K562 (cell line): ENCODE data around the gene STRIP1. TPM values are rescaled to one million over a fixed set of nuclear protein-coding genes. Genes with fewer than 3 reads are reported as not detected.

Source experiments
- ARID1B ChIP-seq: fragments of 450-650 bp; IDR thresholded peaks from 2 replicates; pipeline ENCODE4 v1.6.1; 2016; ENCODE audit warnings: antibody characterized with exemption, mild to moderate bottlenecking, inconsistent platforms
- CBX2 ChIP-seq: fragments of 200-600 bp; sonication (generic); IDR thresholded peaks from one replicate; pipeline ENCODE4 v1.6.1; 2012; ENCODE audit warnings: mild to moderate bottlenecking, low read length, inconsistent platforms; ENCODE audit not compliant: insufficient read depth, poor library complexity, severe bottlenecking
- ELF4 ChIP-seq: fragments of 450-650 bp; formaldehyde crosslinking; IDR thresholded peaks from 2 replicates; pipeline ENCODE4 v1.4.0; 2022; ENCODE audit warnings: missing genetic modification characterization
- RBM15 ChIP-seq: fragments of 200-400 bp; formaldehyde crosslinking; IDR thresholded peaks from 2 replicates; pipeline ENCODE4 v1.6.1; 2018; ENCODE audit warnings: mild to moderate bottlenecking, low read length, moderate library complexity; ENCODE audit not compliant: insufficient read depth
- RBM22 ChIP-seq: fragments of 200-400 bp; formaldehyde crosslinking; IDR thresholded peaks from 2 replicates; pipeline ENCODE4 v1.6.1; 2018; ENCODE audit warnings: low read length, low read depth; ENCODE audit not compliant: poor library complexity, severe bottlenecking
- TCFL5 ChIP-seq: fragments of 250-450 bp; sonication (Bioruptor Pico); conservative IDR thresholded peaks from 2 replicates; pipeline ENCODE4 v1.6.1; 2021; ENCODE audit warnings: mild to moderate bottlenecking, moderate library complexity, matching md5 sums
- XRCC3 ChIP-seq: fragments of 450-650 bp; IDR thresholded peaks from 2 replicates; pipeline ENCODE4 v1.6.1; 2017; ENCODE audit warnings: mild to moderate bottlenecking, moderate library complexity
- ZNF134 ChIP-seq: fragments of 250-450 bp; sonication (Bioruptor Pico); conservative IDR thresholded peaks from 2 replicates; pipeline ENCODE4 v1.4.0; 2020
- ZNF143 ChIP-seq: sonication (generic); formaldehyde crosslinking; IDR thresholded peaks from 2 replicates; pipeline ENCODE4 v1.9.0; 2022; ENCODE audit warnings: mild to moderate bottlenecking, missing genetic modification reagents
- ZNF551 ChIP-seq: fragments of 250-450 bp; sonication (Bioruptor Pico); IDR thresholded peaks from 2 replicates; pipeline ENCODE4 v1.5.0; 2021; ENCODE audit warnings: mild to moderate bottlenecking, moderate library complexity
- polyA plus RNA-seq, 8 experiments: library from polyadenylated mRNA; depleted of rRNA in 4 of 8; stranded (reverse) in 5 of 8; unstranded in 3 of 8; fragments of >200 nt; fragmentation: Nextera tagmentation in 2 of 8; fragmentation: Illumina TruSeq in 1 of 8; extraction: Ambion mirVana in 2 of 8; extraction: Trizol in 1 of 8; gene quantifications; 2 replicates each; pipeline versions ENCODE4 v1.2.1 to v1.2.3, GENCODE V29; 2011 to 2014; ENCODE audit warnings: inconsistent platforms in 1 of 8, missing spikeins in 1 of 8
- total RNA-seq, 7 experiments: library from RNA; depleted of rRNA in 6 of 7; stranded (reverse); fragments of >200 nt in 6 of 7; fragmentation: Illumina TruSeq in 2 of 7; extraction: Trizol in 2 of 7; gene quantifications; 2 replicates each; pipeline versions ENCODE4 v1.2.1 to v1.2.3, GENCODE V29; 2011 to 2021; ENCODE audit warnings: low replicate concordance in 1 of 7
- TF ChIP-seq, protein P1 (sequence below): IDR thresholded peaks from 3 replicates; pipeline ENCODE4 v1.6.1; 2011; ENCODE audit warnings: borderline replicate concordance, mild to moderate bottlenecking; ENCODE audit not compliant: insufficient read length, insufficient read depth
- TF ChIP-seq, protein P2 (sequence below): fragments of 450-650 bp; IDR thresholded peaks from 2 replicates; pipeline ENCODE4 v1.6.1; 2018; ENCODE audit warnings: mild to moderate bottlenecking, low read depth; ENCODE audit not compliant: partially characterized antibody
- TF ChIP-seq, protein P3 (sequence below): fragments of 450-650 bp; IDR thresholded peaks from 2 replicates; pipeline ENCODE4 v1.6.1; 2017; ENCODE audit warnings: mild to moderate bottlenecking, moderate library complexity
- TF ChIP-seq, protein P4 (sequence below): fragments of 200-400 bp; formaldehyde crosslinking; IDR thresholded peaks from 2 replicates; pipeline ENCODE4 v1.6.1; 2017; ENCODE audit warnings: mild to moderate bottlenecking, low read depth, low read length, moderate library complexity
- TF ChIP-seq, protein P5 (sequence below): fragments of 450-650 bp; IDR thresholded peaks from 2 replicates; pipeline ENCODE4 v1.7.1; 2018; ENCODE audit warnings: mild to moderate bottlenecking, low read depth; ENCODE audit not compliant: partially characterized antibody
- TF ChIP-seq, protein P6 (sequence below): fragments of 450-650 bp; formaldehyde crosslinking; IDR thresholded peaks from 2 replicates; pipeline ENCODE4 v1.4.0; 2020; ENCODE audit warnings: mild to moderate bottlenecking, mixed read lengths

The STRIP1 gene
- total and polyA plus RNA-seq, 9 of the 15 experiments (the other 6 are each of a cell fraction or from before 2014, with no cell fraction given) = 9.9 to 42.3 (median 32.0) TPM

DNA sequence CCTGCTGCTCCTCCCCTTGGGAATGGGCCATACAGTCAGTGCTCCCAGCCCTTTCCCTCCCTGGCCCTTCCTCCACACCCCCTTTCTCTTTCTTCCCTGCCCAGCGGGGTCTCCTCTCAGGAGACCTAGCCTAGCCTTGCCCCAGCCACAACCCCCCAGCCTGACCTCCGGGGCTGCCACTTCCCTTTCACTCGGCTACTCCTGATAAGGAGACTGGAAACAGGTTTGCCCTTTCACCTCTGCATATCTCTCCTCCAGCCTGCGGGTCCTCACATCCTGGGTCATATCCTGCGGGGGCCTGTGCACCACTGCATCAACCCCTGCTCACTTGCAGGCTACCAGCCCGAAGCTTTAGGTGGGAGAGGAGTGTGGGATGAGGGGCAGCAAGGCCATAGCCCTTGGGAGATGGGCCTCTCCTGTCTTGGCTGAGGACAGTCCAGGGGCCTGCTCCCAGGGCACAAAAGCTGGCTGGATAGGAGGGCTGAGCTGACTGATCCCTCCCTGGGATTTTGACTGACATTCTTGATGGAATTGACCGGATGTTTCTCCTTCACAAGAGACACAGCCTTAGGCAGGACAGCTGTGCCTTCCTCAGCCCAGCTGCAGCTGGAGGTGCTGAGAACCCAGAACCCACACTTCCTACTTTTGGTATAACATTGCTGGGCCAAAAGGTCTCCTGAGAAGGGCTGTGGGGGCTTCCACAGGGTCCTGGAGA, 55.3 kb downstream of the STRIP1 start (continued):
- TF ChIP-seq ZNF551 = no peak
- no peak for TF ChIP-seq CBX2
- no peak for TF ChIP-seq TCFL5 (CRISPR knock-in tag)
- no peak for TF ChIP-seq XRCC3
- TF ChIP-seq ZNF134 (CRISPR knock-in tag) = no peak
- TF ChIP-seq RBM15 = no peak
- TF ChIP-seq, protein P1, sequence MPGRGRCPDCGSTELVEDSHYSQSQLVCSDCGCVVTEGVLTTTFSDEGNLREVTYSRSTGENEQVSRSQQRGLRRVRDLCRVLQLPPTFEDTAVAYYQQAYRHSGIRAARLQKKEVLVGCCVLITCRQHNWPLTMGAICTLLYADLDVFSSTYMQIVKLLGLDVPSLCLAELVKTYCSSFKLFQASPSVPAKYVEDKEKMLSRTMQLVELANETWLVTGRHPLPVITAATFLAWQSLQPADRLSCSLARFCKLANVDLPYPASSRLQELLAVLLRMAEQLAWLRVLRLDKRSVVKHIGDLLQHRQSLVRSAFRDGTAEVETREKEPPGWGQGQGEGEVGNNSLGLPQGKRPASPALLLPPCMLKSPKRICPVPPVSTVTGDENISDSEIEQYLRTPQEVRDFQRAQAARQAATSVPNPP = no peak
- no peak for TF ChIP-seq RBM22
- TF ChIP-seq, protein P2, sequence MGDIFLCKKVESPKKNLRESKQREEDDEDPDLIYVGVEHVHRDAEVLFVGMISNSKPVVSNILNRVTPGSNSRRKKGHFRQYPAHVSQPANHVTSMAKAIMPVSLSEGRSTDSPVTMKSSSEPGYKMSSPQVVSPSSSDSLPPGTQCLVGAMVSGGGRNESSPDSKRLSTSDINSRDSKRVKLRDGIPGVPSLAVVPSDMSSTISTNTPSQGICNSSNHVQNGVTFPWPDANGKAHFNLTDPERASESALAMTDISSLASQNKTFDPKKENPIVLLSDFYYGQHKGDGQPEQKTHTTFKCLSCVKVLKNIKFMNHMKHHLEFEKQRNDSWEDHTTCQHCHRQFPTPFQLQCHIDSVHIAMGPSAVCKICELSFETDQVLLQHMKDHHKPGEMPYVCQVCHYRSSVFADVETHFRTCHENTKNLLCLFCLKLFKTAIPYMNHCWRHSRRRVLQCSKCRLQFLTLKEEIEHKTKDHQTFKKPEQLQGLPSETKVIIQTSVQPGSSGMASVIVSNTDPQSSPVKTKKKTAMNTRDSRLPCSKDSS = no peak
- TF ChIP-seq, protein P3, sequence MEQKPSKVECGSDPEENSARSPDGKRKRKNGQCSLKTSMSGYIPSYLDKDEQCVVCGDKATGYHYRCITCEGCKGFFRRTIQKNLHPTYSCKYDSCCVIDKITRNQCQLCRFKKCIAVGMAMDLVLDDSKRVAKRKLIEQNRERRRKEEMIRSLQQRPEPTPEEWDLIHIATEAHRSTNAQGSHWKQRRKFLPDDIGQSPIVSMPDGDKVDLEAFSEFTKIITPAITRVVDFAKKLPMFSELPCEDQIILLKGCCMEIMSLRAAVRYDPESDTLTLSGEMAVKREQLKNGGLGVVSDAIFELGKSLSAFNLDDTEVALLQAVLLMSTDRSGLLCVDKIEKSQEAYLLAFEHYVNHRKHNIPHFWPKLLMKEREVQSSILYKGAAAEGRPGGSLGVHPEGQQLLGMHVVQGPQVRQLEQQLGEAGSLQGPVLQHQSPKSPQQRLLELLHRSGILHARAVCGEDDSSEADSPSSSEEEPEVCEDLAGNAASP = no peak
- TF ChIP-seq, protein P4, sequence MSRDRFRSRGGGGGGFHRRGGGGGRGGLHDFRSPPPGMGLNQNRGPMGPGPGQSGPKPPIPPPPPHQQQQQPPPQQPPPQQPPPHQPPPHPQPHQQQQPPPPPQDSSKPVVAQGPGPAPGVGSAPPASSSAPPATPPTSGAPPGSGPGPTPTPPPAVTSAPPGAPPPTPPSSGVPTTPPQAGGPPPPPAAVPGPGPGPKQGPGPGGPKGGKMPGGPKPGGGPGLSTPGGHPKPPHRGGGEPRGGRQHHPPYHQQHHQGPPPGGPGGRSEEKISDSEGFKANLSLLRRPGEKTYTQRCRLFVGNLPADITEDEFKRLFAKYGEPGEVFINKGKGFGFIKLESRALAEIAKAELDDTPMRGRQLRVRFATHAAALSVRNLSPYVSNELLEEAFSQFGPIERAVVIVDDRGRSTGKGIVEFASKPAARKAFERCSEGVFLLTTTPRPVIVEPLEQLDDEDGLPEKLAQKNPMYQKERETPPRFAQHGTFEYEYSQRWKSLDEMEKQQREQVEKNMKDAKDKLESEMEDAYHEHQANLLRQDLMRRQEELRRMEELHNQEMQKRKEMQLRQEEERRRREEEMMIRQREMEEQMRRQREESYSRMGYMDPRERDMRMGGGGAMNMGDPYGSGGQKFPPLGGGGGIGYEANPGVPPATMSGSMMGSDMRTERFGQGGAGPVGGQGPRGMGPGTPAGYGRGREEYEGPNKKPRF = no peak
- TF ChIP-seq ARID1B = peak; percentile 35; the same call in 1 of the 2 replicates
- TF ChIP-seq, protein P5, sequence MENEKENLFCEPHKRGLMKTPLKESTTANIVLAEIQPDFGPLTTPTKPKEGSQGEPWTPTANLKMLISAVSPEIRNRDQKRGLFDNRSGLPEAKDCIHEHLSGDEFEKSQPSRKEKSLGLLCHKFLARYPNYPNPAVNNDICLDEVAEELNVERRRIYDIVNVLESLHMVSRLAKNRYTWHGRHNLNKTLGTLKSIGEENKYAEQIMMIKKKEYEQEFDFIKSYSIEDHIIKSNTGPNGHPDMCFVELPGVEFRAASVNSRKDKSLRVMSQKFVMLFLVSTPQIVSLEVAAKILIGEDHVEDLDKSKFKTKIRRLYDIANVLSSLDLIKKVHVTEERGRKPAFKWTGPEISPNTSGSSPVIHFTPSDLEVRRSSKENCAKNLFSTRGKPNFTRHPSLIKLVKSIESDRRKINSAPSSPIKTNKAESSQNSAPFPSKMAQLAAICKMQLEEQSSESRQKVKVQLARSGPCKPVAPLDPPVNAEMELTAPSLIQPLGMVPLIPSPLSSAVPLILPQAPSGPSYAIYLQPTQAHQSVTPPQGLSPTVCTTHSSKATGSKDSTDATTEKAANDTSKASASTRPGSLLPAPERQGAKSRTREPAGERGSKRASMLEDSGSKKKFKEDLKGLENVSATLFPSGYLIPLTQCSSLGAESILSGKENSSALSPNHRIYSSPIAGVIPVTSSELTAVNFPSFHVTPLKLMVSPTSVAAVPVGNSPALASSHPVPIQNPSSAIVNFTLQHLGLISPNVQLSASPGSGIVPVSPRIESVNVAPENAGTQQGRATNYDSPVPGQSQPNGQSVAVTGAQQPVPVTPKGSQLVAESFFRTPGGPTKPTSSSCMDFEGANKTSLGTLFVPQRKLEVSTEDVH = no peak
- no peak for TF ChIP-seq ELF4
- TF ChIP-seq, protein P6, sequence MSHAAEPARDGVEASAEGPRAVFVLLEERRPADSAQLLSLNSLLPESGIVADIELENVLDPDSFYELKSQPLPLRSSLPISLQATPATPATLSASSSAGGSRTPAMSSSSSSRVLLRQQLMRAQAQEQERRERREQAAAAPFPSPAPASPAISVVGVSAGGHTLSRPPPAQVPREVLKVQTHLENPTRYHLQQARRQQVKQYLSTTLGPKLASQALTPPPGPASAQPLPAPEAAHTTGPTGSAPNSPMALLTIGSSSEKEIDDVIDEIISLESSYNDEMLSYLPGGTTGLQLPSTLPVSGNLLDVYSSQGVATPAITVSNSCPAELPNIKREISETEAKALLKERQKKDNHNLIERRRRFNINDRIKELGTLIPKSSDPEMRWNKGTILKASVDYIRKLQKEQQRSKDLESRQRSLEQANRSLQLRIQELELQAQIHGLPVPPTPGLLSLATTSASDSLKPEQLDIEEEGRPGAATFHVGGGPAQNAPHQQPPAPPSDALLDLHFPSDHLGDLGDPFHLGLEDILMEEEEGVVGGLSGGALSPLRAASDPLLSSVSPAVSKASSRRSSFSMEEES (CRISPR knock-in tag) = no peak
- no peak for TF ChIP-seq ZNF143 (CRISPR knock-in tag)
